Lung (tissue), 12 donors: ENCODE measurements around the gene ARFIP1. TPM values are rescaled to one million over a fixed set of nuclear protein-coding genes. Genes with fewer than 3 reads are reported as not detected.

ENCODE experiments used
- ATAC-seq: fragments of 200-7000 bp; cut with Tn5 transposase; one replicate; pipeline ENCODE4 v1.9.1; 2020; ENCODE audit warnings: moderate number of reproducible peaks; ENCODE audit not compliant: insufficient read depth, low FRiP score
- DNase-seq, 3 donors: peaks; one replicate each; pipeline ENCODE4 v3.0.0-alpha.2; 2013 to 2017
- H3K27ac ChIP-seq, 2 donors: one replicate each; pipeline ENCODE4 v1.5.1; 2013; ENCODE audit warnings: mild to moderate bottlenecking in 2 of 2, moderate library complexity in 2 of 2, control low read depth in 1 of 2, inconsistent platforms in 1 of 2, low read depth in 1 of 2, low read length in 1 of 2
- H3K27me3 ChIP-seq, 3 donors: one replicate each; pipeline ENCODE4 v1.5.1; 2013; ENCODE audit warnings: low read length in 2 of 3; ENCODE audit not compliant: control insufficient read depth in 3 of 3, insufficient read depth in 3 of 3
- H3K36me3 ChIP-seq, 4 donors: one replicate each; pipeline ENCODE4 v1.5.1; 2013; ENCODE audit warnings: low read length in 4 of 4, mild to moderate bottlenecking in 1 of 4, moderate library complexity in 1 of 4; ENCODE audit not compliant: control insufficient read depth in 4 of 4, insufficient read depth in 4 of 4
- H3K4me1 ChIP-seq, 5 donors: one replicate each; pipeline ENCODE4 v1.5.1; 2013; ENCODE audit warnings: low read length in 5 of 5, mild to moderate bottlenecking in 2 of 5, moderate library complexity in 1 of 5; ENCODE audit not compliant: control insufficient read depth in 5 of 5, insufficient read depth in 5 of 5
- H3K4me3 ChIP-seq: one replicate; pipeline ENCODE4 v1.5.1; 2013; ENCODE audit warnings: mild to moderate bottlenecking, control low read depth, moderate library complexity
- H3K9ac ChIP-seq, 2 donors: one replicate each; pipeline ENCODE4 v1.5.1; 2013; ENCODE audit warnings: low read length in 2 of 2, control low read depth in 1 of 2; ENCODE audit not compliant: insufficient read depth in 1 of 2
- H3K9me3 ChIP-seq, 4 donors: one replicate each; pipeline ENCODE4 v1.5.1; 2013; ENCODE audit warnings: low read length in 3 of 4, mild to moderate bottlenecking in 1 of 4, moderate library complexity in 1 of 4; ENCODE audit not compliant: control insufficient read depth in 4 of 4, insufficient read depth in 3 of 4
- CTCF ChIP-seq: IDR thresholded peaks from 2 replicates; pipeline ENCODE4 v1.5.1; 2012; ENCODE audit warnings: mild to moderate bottlenecking; ENCODE audit errors: control extremely low read depth, extremely low read depth
- WGBS, 2 donors: extraction: QIAGEN DNeasy Blood & Tissue Kit; methylation state at CpG; one replicate each; pipeline ENCODE4 v1.1.7; 2013; 5-methylcytosine and 5-hydroxymethylcytosine counted together
- polyA plus RNA-seq, 2 donors: library from polyadenylated mRNA; stranded (reverse); fragments of 200-250 nt; gene quantifications; one replicate each; pipeline ENCODE4 v1.2.1, GENCODE V29; 2013
- total RNA-seq, 2 donors: library from RNA; depleted of rRNA in 1 of 2; stranded (reverse); fragments of >200 nt in 1 of 2; gene quantifications; one replicate each; pipeline ENCODE4 v1.2.1, GENCODE V29; 2014 to 2021
- donor health status: control.
- donor health status: control.
- donor health status: Bipolar disorder and iron deficiency.
- donor health status: healthy.
- donor health status: DM: yes; HTN: yes; CAD: no.

The ARFIP1 gene
- total and polyA plus RNA-seq, 4 donors = 20.9 to 65.8 (median 25.1) TPM

GRCh38 chr4:152935631-152936445, 156.1 kb downstream of the ARFIP1 start, which contains the start of gene FHDC1:
FHDC1 (plus strand) TSS chr4:152936323; CDS start chr4:152943058, 6,735 bp downstream.
- Histone ChIP-seq H3K4me3 (peak within 1 kb of the TSS; percentile 65), H3K9ac (peak within 1 kb of the TSS in 1 of 2 donors; percentile 25), H3K27me3 (peaks cover 0 to 3% (median 0%) of the 10 kb centered on the region in 3 donors), H3K27ac (peak within 1 kb of the TSS in 1 of 2 donors; percentile 94), H3K36me3 (peaks cover 0 to 2% (median 0%) of the 10 kb centered on the region in 4 donors), H3K4me1 (peaks cover 0 to 19% (median 4%) of the 10 kb centered on the region in 5 donors), H3K9me3 (no peaks in the 10 kb centered on the region)
- peak; percentile 53 to 83 (median 72) for DNase-seq
- WGBS, 2 donors = 2% methylated on average over 58 to 75 of the region's 75 CpGs
- peak; percentile 75 for ATAC-seq
- no peak for TF ChIP-seq CTCF

DNA sequence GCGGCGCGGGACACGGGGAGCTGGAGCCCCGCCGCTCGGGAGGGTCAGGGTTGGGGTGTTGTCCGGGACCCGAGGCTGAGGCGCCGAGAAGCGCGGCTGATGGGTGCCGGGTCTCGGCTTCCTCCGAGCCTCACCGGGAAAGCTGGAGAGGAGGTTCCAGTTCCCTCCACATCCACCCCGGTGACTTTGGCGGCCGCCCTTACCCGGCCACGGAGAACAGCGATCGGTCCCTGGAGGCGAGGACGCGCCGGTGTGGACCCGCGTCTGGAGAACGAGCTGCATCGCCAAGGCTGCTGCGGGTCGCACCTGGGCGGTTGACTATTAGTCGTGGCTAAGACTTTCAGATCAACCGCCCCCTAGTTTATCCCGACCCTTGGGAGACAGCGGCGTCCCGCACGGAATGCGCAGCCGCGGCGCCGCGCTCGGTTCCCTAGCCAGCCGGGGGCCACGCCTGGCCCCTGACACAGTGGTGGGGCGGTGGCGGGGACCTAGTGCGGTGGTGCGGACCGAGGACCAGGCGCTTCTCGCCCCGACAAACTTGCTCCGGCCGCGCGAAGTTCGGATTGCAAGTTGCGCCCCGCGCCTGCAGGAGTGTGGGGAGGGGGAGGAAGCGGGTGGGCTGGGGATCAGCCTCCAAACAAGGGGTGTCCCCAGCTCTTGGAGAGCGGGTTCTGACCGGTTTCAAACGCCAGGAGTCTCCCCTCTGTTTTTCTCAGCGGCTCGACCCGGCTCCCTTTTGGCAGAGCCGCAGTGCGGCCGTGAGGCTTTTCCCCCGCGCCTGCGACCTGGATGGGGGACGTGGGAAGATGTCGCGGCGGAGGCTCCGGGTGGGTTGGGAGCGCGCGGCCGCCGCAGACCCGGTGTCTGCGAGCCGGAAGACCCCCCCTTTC, 156.9 kb downstream of the ARFIP1 start:
- 1% methylated on average over 87 to 93 of the region's 93 CpGs for WGBS, 2 donors
- H3K27ac ChIP-seq = peak overlapping the region in 1 of 2 donors; percentile 81
- ATAC-seq = peak; percentile 8

More for the DNA sequence above, 156.9 kb downstream of the ARFIP1 start:
- peaks cover 0 to 3% (median 0%) of the 10 kb centered on the region in 3 donors for H3K27me3 ChIP-seq
- peaks cover 0 to 2% (median 0%) of the 10 kb centered on the region in 4 donors for H3K36me3 ChIP-seq
- TF ChIP-seq CTCF = no peak
- H3K4me1 ChIP-seq = peaks cover 0 to 19% (median 4%) of the 10 kb centered on the region in 5 donors
- peak; percentile 54 to 57 (median 56) for DNase-seq
- no peak overlapping the region for H3K9ac ChIP-seq
- H3K4me3 ChIP-seq = peak overlapping the region; percentile 65
- H3K9me3 ChIP-seq = no peaks in the 10 kb centered on the region
